ENCODE measurements around the gene GNG7.
A peak's percentile ranks its signal among the peaks of the same experiment; 100 is the strongest.
"Not testable (repeated sequence)": the region's sequence is repeated elsewhere in the genome, so short reads cannot be mapped to it uniquely, and the experiment has no call there.

Gene GNG7

DNA sequence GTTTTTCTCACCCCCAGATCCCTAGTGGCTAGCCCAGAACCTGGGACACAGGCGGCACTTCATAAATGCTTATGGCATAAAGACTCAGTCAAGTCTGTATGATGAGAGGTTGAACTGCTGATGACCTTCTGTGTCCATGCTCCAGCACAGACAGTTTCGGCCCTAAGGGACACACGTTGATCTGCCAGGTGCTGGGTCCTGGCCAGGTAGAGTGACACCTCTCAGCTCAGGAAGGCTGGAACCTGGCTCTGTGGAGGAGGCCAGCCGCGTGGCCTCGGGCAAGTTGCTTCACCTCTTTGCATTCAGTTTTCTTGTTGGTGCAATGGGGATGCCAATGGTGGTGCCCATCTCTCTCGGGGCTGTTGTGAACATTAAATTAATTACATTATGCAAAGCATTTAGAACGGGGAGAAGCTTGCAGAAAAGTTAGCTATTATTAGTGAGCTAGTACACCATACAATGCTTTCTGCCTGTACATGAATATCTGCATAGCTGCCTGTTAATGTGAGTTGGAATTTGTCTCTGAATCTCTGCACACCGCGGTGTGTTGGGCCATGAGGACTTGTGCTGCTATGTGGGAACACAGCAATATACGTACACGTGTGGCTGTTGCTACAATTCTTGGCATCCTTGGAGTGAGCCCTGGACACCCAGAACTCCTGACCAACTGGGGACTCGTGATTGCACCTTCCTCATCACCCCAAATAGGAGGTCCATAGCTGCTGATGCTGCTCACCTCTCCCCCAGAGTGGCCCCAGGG lies 218.1 kb downstream of the GNG7 start:
- DNase-seq (ENCODE audit: low read depth) = no peak

DNA sequence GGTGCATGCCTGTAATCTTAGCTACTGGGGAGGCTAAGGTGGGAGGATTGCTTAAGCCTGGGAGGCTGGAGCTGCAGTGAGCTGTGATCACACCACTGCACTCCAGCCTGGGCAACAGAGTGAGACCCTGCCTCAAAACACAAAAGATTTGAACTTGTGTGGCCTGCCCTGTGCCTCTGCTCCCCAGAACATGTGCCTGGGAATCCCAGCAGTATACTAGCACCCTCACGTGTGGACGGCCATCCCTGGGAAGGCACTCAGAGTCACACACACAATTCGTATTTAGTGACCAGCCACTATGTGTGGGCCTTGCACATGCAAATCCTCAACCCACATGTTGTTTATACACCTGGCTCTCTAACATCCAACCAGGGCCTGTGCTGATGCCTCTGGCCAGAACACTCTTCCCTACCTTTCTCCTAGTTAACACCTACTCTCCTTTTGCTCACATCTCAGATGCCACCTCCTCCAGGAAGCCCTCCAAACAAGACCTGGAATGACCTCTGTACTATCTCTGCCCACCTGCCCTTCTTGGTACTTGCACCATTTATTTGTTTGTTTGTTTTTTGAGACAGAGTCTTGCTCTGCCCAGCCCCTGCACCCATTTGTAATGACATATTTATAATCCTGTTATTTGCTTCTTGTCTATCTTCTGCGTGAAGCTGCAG lies 218.9 kb downstream of the GNG7 start:
- DNase-seq (ENCODE audit: low read depth) = no peak

DNA sequence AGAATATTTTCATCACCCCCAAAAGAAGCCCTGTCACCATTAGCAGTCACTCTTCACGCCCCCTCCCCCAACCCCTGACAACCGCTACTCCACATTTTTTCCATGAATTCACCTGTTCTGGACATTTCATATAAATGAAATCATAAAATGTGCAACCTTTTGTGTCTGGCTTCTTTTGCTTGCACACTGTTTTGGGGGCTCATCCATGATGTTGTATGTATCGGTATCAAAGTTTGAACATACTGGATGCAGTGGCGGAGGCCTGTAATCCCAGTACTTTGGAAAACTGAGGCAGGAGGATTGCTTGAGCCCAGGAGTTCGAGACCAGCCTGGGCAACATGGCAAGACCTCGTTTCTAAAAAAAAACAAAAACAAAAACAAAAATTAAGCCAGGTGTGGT lies 219.4 kb downstream of the GNG7 start:
- no peak for DNase-seq (ENCODE audit: low read depth)

DNA sequence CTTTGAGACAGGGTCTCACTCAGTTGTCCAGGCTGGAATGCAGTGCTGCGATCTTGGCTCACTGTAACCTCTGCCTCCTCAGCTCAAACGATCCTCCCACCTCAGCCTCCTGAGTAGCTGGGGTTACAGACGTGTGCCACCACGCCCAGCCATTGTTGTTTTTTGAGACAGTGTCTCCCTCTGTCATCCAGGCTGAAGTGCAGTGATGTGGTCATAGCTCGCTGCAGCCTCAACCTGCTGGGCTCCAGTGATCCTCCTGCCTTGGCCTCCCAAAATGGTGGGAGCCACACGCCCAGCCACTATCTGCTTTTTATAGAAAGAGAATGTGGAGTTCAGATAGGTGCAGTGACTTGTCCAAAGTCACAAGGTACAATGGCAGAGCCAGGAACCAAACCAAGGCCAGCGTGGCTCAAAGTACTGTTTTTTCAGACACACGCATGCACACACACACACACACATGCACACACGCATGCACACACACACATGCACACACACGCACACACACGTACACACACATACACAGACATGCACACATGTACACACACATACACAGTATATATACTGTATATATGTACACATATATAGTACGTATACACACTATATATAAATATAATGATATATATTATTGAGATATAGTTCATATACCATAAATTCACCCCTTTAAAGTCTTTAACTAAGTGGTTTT lies 220.0 kb downstream of the GNG7 start:
- no peak for DNase-seq (ENCODE audit: low read depth)

DNA sequence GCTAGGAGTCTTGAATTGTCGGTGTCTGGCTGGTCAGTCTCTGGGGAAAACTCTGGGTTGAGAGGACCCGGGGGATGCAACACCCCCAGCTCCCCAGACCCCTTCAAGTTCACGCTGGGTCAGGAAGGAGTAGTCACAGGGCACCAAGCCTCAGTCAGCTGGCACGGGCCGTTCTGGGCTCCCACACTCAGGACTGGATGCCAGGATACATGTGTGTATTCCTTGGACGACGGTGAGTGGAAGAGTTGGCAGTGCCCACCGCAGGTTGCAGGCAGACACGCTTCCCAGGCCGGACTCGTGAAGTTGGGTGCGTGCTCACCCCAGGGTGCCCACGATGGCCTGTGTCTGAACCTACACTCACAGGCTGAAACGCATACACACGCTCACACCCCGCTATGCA lies 221.0 kb downstream of the GNG7 start:
- no peak for DNase-seq (ENCODE audit: low read depth)

DNA sequence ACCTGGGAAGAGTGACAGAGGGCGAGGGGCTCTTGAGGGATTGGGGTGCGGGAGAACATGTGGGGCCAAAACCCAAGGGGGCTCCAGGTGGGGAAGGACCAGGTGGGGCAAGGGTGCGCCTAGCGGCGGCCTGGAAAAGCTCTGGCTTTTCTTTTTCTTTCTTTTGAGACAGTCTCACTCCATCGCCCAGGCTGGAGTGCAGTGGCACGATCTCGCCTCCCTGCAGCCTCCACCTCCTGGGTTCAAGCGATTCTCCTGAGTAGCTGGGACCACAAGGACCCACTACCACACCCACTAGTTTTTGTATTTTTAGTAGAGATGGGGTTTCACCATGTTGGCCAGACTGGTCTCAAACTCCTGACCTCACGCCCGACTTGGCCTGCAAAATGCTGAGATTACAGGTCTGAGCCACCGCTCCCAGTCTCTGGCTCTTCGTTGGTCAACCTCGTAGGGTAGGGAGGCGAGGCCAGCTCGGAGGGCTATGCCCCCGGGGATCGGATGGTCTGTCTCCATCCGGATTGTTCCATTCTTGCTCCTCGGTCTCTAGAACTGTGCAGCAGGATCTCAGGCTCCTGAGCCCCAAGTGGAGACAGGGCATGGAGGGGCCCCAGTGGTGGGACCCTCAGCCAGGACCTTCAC lies 222.8 kb downstream of the GNG7 start:
- no peak for DNase-seq (ENCODE audit: low read depth)

DNA sequence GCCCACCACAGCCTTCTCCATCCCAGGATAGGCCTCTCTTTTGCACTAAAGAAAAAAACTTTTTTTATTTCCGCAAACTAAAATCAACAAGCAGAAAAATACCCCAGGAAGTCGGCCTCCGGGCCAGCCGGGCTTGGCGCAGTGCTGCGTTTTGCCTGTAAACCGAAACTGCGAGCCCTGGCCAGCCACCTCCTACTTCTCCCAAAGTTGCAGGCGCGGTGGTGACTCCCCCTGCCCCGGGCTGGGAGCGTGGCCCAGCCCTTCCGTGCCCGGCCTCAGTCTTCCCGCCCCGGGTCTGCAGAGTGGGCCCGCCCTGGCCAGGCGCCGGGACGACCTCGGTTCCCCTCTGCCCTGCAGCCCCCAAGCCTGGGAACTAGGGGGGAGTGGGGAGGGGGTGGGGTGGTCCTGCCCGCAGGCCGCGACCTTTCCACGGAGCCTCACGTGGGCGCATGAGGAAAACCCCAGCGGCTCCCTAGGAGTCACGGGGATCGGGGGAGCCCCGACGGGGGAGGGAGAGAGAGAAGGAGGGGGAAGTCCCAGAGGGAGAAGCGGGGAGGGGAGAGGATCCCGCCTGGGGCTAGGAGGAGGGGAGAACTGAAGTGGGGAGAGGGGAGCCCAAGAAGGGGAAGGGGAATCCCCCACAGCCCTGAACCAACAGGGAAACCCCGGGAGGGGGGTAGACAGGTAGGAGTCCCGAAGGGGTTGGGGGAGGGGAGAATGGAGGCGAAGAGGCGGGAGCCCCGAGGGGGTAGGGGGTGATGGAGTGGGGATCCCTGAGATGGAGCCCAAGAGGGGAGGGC lies 223.5 kb downstream of the GNG7 start:
- peak; percentile 71 for DNase-seq (ENCODE audit: low read depth)

DNA sequence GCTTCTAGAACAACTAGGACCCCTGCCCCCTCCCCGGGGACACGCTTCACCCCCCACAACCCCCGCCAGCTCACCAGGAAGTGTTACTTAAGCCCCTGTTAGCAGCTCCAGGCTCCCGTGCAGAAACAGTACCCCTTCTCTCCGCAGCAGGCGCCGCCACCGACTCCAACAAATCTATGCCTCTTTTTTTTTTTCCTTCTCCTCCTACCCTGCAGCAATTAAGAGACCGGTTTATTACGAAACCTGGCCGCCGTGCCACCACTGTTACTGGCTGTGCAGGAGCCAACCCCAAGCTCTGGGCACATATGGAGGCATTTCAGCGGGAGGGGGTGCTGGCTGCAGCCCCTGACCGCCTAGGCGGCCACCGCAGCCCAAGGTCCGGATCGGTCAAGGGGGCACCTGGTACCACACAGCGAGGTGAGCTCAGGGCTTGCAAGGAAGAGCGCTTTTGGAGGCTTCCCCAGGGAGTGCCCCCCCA lies 224.2 kb downstream of the GNG7 start:
- peak; percentile 81 for DNase-seq (ENCODE audit: low read depth)

DNA sequence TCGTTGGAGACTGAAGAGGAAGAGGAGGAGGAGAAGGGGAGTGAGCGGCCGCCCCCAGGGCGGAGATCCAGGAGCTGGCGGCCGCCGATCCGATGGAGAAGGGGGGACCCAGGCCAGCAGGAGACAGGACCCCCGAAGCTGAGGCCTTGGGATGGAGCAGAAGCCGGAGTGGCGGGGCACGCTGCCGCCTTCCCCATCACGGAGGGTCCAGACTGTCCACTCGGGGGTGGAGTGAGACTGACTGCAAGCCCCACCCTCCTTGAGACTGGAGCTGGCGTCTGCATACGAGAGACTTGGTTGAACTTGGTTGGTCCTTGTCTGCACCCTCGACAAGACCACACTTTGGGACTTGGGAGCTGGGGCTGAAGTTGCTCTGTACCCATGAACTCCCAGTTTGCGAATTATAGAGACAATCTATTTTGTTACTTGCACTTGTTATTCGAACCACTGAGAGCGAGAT lies 224.7 kb downstream of the GNG7 start:
- no peak for DNase-seq (ENCODE audit: low read depth)

DNA sequence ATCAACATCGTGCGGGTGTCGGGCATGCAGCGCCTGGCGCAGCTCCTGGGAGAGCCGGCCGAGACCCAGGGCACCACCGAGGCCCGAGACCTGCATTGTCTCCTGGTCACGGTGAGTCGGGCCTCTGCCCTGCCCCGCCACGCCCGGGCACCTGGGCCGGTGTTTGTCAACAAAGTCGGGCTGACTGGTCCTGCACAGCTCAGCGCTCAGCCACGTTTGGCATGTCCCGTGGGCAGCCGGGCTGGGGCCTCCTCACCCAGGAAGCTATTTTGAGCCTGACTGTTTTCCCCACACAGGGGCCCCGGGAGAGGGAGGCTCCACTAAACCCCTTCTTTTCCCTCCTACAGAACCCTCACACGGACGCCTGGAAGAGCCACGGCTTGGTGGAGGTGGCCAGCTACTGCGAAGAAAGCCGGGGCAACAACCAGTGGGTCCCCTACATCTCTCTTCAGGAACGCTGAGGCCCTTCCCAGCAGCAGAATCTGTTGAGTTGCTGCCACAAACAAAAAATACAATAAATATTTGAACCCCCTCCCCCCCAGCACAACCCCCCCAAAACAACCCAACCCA lies 225.3 kb downstream of the GNG7 start:
- no peak for DNase-seq (ENCODE audit: low read depth)

DNA sequence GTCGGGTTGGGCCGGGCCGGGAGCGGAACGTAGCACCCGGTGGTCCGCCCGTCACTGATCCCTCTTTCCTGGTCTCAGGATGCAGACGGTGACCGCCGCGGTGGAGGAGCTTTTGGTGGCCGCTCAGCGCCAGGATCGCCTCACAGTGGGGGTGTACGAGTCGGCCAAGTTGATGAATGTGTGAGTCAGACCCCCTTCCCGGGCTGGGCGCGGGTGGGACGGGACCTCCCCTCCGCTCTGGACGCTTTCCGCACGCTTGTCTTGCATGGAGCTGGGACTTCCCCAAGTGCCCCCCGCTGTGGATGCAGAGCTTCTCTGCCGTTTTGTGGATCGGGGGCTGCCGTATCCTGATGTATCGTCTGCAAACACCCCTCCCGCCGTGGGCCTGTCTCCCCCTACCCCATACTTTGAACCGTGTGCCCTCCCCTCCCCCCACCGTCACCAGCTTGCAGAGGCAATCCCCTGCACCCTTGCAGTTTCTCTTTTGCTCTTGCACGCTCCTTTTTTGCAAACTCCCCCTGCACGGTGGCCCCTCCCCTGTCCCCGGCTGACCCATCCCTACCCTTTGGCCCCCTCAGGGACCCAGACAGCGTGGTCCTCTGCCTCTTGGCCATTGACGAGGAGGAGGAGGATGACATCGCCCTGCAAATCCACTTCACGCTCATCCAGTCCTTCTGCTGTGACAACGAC lies 225.9 kb downstream of the GNG7 start:
- no peak for DNase-seq (ENCODE audit: low read depth)

DNA sequence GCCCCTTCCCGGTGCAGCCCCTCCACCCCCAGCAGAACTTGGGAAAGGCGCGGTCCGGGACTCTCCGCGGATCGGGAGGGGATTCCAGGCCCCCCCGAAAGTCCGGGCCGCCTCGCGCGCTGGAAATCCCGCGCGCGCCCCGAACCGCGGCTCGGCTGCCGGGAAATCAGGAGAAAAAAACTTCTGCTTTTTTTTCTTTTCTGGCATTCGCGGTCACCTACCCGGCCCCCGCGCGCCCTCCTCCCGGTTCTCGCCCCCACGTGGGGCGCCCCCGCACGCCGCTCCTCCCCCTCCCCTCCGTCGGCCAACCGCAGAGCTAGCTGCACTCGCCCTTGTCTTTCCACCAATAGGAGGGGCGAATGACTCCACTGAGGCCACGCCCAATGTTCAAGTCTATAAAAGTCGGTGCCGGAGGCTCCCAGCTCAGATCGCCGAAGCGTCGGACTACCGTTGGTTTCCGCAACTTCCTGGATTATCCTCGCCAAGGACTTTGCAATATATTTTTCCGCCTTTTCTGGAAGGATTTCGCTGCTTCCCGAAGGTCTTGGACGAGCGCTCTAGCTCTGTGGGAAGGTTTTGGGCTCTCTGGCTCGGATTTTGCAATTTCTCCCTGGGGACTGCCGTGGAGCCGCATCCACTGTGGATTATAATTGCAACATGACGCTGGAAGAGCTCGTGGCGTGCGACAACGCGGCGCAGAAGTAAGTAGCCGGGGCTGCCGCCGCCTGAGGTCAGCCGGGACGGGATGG lies 226.6 kb downstream of the GNG7 start, which contains the start of gene GADD45B:
GADD45B (plus strand) TSS at position 426 of the 749 bp plus-strand sequence; CDS start at position 658, 232 bp downstream.
- DNase-seq (ENCODE audit: low read depth) = peak; percentile 96

DNA sequence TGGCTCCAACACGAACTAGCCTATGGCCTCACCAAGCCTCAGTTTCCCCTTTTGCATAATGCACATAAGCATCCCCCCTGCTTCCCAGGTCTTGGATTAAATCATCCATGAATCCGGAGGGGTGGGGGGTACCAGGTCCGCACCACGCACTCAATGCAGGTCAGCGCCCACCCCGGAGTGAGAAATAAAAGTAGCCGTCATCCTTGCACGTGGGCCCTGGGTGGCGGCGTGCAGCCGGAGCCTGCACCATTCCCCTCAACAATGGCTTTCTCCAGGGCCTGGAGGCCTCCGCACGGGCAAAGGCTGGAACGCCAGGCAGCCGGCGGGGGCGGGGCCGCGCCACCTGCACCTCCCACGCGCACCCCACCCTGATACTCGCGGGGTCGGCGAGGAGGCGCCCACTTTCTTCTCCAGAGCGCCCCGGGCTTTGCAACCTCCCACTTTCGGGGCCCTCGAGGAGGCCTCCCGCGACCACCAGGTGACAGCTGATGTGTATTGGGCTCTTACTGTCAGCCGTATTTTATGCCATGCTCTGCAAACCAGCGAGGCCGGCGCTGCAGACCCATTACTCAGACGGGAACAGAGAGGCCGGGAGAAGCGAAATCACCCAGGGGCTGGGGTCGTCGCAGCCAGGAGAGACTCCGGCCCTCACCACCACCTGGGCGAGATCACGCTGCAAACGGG lies 227.3 kb downstream of the GNG7 start:
- no peak for DNase-seq (ENCODE audit: low read depth)

DNA sequence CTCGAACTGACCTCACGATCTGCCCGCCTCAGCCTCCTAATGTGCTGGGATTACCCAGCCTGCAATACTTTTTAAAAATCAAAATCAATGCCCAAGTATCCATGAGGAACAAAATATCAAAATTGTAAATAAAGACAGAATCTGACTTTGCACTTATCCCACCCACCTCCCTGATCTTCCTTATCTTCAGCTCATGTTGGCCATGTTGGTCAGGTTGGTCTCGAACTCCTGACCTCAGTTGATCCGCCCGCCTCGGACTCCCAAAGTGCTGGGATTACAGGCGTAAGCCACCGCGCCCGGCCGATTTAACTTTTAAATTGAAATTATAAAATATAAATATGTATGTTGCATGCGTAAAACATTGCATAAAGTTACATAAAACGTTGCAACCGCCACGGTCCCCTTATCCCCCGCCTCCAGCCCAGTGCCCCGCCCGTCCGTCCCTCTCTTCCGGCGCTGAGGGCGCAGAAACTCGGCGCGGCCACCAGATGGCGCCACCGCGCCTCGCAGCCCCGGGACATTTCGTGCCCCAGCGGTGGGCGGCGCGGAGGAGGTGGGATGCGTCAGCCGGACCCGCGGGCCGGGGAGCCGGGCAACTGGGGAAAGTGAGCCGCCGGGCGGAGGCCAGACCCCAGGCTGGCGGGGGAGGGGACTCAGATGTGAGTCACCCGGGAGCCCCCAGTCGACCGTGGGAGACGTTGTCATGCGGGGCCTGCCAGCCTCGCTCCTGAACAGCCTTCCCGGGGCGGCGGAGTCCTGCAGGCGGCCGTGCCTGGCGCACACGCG lies 228.1 kb downstream of the GNG7 start:
- DNase-seq (ENCODE audit: low read depth) = peak; percentile 69

DNA sequence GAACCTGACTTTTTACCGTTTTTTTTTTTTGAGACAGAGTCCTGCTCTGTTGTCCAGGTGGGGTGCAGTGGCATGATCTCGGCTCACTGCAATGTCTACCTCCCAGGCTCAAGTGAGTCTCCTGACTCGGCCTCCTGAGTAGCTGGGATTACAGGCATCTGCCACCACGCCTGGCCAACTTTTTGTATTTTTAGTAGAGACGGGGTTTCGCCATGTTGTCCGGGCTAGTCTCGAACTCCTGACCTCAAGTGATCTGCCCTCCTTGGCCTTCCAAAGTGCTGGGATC lies 232.6 kb downstream of the GNG7 start:
- DNase-seq (ENCODE audit: low read depth) = not testable (repeated sequence)

DNA sequence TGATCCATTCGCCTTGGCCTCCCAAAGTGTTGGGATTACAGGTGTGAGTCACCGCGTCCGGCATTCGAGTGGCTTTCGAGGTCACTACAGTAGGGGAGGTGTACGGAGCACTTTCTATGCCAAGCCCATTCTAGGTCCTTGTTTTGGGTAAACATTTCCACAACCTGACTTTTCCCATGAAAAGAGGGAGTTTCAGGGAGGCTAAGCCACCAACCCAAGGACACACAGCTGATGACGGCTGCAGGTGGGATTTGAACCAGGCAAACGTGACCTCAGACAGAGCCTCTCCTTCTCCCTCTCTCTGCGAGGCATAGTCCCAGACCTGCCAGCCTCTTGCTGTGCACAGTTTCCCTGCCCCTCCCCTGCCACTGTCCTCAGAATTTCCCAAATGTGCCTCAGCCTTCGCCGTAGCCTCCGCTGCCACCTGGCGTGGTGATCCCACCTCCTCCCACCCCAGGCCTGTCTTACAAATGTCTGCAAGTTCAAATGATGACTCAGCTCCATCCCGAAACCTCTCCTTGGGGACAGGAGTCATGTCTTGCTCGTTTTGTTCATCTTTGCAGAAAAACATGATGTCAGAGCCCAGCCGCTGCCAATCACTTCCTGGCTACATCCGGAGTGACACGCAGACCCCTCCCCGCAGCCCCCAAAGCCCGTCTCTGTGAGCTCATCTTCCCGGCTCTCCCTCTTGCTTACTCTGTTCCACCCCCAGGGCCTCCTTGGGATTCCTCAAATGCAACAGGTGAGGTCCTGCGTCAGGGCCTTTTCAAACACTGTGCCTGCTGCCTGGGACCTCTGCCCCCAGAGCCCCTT lies 233.2 kb downstream of the GNG7 start:
- peak; percentile 64 for DNase-seq (ENCODE audit: low read depth)

DNA sequence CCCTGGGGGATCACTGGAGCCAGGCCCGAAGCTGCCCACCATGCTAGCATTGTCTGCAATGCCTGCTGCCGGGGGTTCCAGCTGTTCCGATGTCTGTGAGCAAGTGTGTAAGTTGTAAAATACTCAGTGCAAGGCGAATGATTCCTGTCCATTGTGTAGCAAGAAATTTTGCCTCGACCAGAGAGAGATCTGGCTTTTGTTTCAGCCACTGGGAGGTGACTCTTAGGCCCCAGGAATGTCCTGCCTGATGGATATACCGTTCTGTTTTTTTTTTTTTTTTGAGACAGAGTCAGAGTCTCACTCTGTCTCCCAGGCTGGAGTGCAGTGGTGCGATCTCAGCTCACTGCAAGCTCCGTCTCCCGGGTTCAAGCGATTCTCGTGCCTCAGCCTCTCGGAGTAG lies 233.9 kb downstream of the GNG7 start:
- DNase-seq (ENCODE audit: low read depth) = no peak

DNA sequence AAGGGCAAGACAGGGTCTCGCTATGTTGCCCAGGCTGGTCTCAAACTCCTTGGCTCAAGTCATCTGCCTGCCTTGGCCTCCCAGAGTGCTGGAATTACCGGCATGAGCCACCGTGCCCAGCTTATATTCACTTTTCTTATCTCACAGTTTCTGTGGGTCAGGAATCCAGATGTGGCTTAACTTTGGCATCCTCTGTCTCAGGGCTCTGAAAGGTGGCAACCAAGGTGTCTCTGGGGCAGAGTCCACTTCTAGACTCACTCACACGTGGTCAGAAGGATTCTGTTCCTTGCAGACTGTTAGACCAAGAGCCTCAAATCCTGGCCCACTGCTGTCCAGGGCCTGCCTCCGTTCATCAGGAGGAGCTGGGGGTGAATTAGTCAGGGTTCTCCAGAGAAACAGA lies 238.1 kb downstream of the GNG7 start:
- DNase-seq (ENCODE audit: low read depth) = no peak

All from fibroblast of the conjunctiva (primary cell).